GM19467 (cell line): ENCODE results near the gene MAGI2.
"Not testable (repeated sequence)": the region's sequence is repeated elsewhere in the genome, so short reads cannot be mapped to it uniquely, and the experiment has no call there.

Experiments used
- ATAC-seq: cut with Tn5 transposase; IDR thresholded peaks from one replicate; pipeline ENCODE4 v1.9.1; 2021; ENCODE audit warnings: mild to moderate bottlenecking, moderate library complexity; ENCODE audit not compliant: unreplicated experiment

MAGI2 gene

GRCh38 chr7:79071187-79071586, 382.3 kb downstream of the MAGI2 start:
- ATAC-seq: not testable (repeated sequence)

- no peak for ATAC-seq
These were observed 389.2 kb downstream of the MAGI2 start for GRCh38 chr7:79064187-79064823.

- no peak for ATAC-seq
These were observed 390.3 kb downstream of the MAGI2 start for GRCh38 chr7:79063019-79063698.

- no peak for ATAC-seq
These were observed 393.0 kb downstream of the MAGI2 start for GRCh38 chr7:79060498-79060897.

- no peak for ATAC-seq
These were observed 397.6 kb downstream of the MAGI2 start for GRCh38 chr7:79055722-79056415.

GRCh38 chr7:79051915-79052314, 401.6 kb downstream of the MAGI2 start:
- ATAC-seq: no peak

- ATAC-seq: no peak
These were observed 402.9 kb downstream of the MAGI2 start for GRCh38 chr7:79050603-79051002.

GRCh38 chr7:79046061-79046460, 407.4 kb downstream of the MAGI2 start:
- no peak for ATAC-seq

- no peak for ATAC-seq
These were observed 416.5 kb downstream of the MAGI2 start for GRCh38 chr7:79037001-79037400.

GRCh38 chr7:79036356-79036755, 417.1 kb downstream of the MAGI2 start:
- ATAC-seq: no peak

GRCh38 chr7:79035858-79036257, 417.6 kb downstream of the MAGI2 start:
- no peak for ATAC-seq

- no peak for ATAC-seq
These were observed 418.7 kb downstream of the MAGI2 start for GRCh38 chr7:79034730-79035129.

- ATAC-seq: not testable (repeated sequence)
These were observed 433.8 kb downstream of the MAGI2 start for GRCh38 chr7:79019711-79020110.

- ATAC-seq: no peak
These were observed 441.5 kb downstream of the MAGI2 start for GRCh38 chr7:79011921-79012320.

GRCh38 chr7:79009647-79010046, 443.8 kb downstream of the MAGI2 start:
- ATAC-seq: no peak

- no peak for ATAC-seq
These were observed 444.7 kb downstream of the MAGI2 start for GRCh38 chr7:79008786-79009185.

- no peak for ATAC-seq
These were observed 457.5 kb downstream of the MAGI2 start for GRCh38 chr7:78996013-78996412.

- no peak for ATAC-seq
These were observed 460.1 kb downstream of the MAGI2 start for GRCh38 chr7:78993341-78993740.

- ATAC-seq: no peak
These were observed 468.0 kb downstream of the MAGI2 start for GRCh38 chr7:78985509-78985908.

- no peak for ATAC-seq
These were observed 470.0 kb downstream of the MAGI2 start for GRCh38 chr7:78983483-78983882.

- no peak for ATAC-seq
These were observed 483.0 kb downstream of the MAGI2 start for GRCh38 chr7:78970440-78970916.

- no peak for ATAC-seq
These were observed 484.5 kb downstream of the MAGI2 start for GRCh38 chr7:78968951-78969350.
